Tibial artery (tissue), 4 donors: ENCODE results near the gene PTBP1.
A peak's percentile ranks its signal among the peaks of the same experiment; 100 is the strongest.

Source experiments
- DNase-seq, 2 donors: peaks; one replicate each; pipeline ENCODE4 v3.0.0-alpha.2; 2019
- H3K27ac ChIP-seq, 2 donors: fragments of 200-600 bp; sonication (generic) in 1 of 2; 1 replicate in 1 of 2; 2 replicates in 1 of 2; pipeline ENCODE4 v1.5.1; 2018 to 2019; ENCODE audit warnings: mild to moderate bottlenecking in 1 of 2
- H3K27me3 ChIP-seq, 2 donors: fragments of 200-600 bp; sonication (generic) in 1 of 2; one replicate each; pipeline versions ENCODE4 v1.5.1 to v1.6.0; 2016 to 2019
- H3K36me3 ChIP-seq, 3 donors: fragments of 200-600 bp; sonication (generic) in 2 of 3; one replicate each; pipeline ENCODE4 v1.5.1; 2016 to 2019; ENCODE audit warnings: mild to moderate bottlenecking in 2 of 3
- H3K4me1 ChIP-seq, 4 donors: fragments of 200-600 bp; sonication (generic) in 2 of 4; 1 replicate in 3 of 4; 2 replicates in 1 of 4; pipeline ENCODE4 v1.5.1; 2016 to 2019
- H3K4me3 ChIP-seq, 2 donors: fragments of 200-600 bp; sonication (generic) in 1 of 2; 1 replicate in 1 of 2; 2 replicates in 1 of 2; pipeline ENCODE4 v1.5.1; 2018 to 2019; ENCODE audit warnings: mild to moderate bottlenecking in 2 of 2
- H3K9me3 ChIP-seq, 3 donors: fragments of 200-600 bp; sonication (generic) in 1 of 3; one replicate each; pipeline ENCODE4 v1.5.1; 2016 to 2019
- intact Hi-C: fragments of 100-400 bp; cut with DNase I; formaldehyde crosslinking; loops from one replicate; pipeline ENCODE4 v1.15.0; 2023; ENCODE audit warnings: low total_unique reads
- TF ChIP-seq, protein P1 (sequence below), 2 experiments: fragments of 200-600 bp in 1 of 2; fragments of 450-650 bp in 1 of 2; IDR thresholded peaks; one replicate each; pipeline ENCODE4 v1.5.1; 2017 to 2019; ENCODE audit warnings: antibody characterized with exemption in 2 of 2, mild to moderate bottlenecking in 1 of 2, moderate library complexity in 1 of 2

The PTBP1 gene

DNA sequence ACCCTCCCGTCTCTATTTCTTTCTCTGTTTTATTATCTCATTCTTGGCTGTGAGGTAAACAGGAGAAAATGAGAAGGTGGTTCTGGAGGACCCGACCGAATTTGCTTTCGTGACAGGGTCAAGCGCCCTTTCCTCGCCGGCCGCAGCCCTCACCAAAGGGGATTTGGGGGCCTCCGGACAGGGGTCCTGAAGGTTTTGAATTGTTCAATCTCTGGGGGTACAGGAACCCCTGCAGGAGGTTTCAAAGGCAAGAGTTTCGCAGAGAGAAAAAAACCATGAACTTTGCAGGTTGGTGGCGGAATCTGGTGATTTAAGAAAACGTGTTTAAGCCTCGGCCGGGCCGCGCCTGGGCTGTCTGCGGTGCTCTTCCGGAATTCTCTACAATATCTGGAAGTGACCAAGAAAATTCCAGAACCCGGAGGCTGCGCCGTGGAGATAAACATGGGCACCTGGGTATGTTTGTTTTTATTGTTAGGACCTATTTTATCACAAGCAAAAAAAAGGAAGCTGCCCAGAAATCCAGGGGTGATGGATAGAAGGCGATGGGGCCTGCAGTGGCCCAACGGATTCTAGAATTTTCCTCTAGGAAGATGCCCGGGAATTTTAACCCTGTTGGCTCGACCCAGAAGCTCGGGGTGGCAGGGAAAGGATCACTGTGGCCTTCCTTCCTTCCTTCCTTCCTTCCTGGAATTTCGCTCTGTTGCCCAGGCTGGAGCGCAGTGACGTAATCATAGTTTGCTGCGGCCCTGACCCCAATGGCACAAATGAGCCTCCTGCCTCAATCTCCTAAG lies 14.2 kb upstream of the PTBP1 start:
- H3K4me3 ChIP-seq, result peak overlapping the region; percentile 7 to 31
- H3K9me3 ChIP-seq, result no peaks in the 10 kb centered on the region
- H3K36me3 ChIP-seq, result no peaks in the 10 kb centered on the region
- no peak for DNase-seq
- H3K27ac ChIP-seq, result peak overlapping the region in 1 of 2 donors; percentile 35
- intact Hi-C loops, result no loop called here
- H3K27me3 ChIP-seq, result peaks cover 0 to 2% of the 10 kb centered on the region in 2 donors
- TF ChIP-seq, protein P1, sequence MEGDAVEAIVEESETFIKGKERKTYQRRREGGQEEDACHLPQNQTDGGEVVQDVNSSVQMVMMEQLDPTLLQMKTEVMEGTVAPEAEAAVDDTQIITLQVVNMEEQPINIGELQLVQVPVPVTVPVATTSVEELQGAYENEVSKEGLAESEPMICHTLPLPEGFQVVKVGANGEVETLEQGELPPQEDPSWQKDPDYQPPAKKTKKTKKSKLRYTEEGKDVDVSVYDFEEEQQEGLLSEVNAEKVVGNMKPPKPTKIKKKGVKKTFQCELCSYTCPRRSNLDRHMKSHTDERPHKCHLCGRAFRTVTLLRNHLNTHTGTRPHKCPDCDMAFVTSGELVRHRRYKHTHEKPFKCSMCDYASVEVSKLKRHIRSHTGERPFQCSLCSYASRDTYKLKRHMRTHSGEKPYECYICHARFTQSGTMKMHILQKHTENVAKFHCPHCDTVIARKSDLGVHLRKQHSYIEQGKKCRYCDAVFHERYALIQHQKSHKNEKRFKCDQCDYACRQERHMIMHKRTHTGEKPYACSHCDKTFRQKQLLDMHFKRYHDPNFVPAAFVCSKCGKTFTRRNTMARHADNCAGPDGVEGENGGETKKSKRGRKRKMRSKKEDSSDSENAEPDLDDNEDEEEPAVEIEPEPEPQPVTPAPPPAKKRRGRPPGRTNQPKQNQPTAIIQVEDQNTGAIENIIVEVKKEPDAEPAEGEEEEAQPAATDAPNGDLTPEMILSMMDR (IDR thresholded peaks at IDR 0.05), result no peak
- peaks cover 0 to 20% (median 16%) of the 10 kb centered on the region in 4 donors for H3K4me1 ChIP-seq

DNA sequence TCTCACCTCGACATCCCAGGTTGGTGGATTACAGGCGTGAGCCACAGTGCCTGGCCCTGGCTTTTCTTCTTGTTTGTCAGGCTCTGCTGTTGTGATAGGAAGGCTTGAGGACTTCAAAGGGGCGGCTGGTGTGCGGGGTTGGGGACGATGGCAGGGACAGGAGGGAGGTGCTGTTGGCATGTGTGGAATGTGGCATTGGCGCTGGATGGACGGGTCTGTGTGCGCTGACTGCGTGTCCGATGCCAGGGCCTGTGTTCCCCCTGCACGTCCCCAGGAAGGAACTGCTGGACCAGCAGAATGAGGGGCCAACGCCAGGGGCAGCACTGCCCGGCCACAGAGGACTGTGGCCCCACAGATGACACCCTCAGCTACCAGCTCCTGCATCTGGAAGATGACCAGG lies 12.7 kb upstream of the PTBP1 start:
- Histone ChIP-seq H3K9me3 (no peaks in the 10 kb centered on the region), H3K27ac (no peak overlapping the region), H3K4me1 (peaks cover 0 to 20% (median 13%) of the 10 kb centered on the region in 4 donors), H3K36me3 (no peaks in the 10 kb centered on the region), H3K4me3 (no peak overlapping the region), H3K27me3 (peaks cover 0 to 2% of the 10 kb centered on the region in 2 donors)
- intact Hi-C loops, result no loop called here
- DNase-seq, result no peak
- TF ChIP-seq, protein P1 (IDR thresholded peaks at IDR 0.05), result no peak

DNA sequence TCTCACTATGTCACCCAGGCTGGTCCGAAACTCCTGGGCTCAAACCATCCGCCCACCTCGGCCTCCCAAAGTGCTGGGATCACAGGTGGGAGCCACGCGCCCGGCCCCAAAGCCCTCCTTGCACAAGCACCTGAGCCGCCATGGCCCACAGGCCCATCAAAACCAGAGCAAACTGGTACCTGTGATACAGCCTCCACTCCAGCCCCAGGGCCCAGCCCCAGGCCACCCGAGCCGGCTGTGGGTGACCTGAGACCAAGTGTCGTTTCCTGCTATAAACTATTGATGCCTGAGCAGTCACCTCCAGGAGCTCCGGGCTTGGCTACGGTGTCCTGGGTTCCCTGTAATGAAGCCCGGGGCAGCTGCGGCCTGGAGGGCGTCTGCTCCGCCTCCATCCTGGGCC lies 9.7 kb upstream of the PTBP1 start:
- Histone ChIP-seq H3K27me3 (no peaks in the 10 kb centered on the region), H3K36me3 (no peaks in the 10 kb centered on the region), H3K9me3 (no peaks in the 10 kb centered on the region), H3K4me3 (no peak overlapping the region), H3K27ac (no peak overlapping the region), H3K4me1 (peaks cover 0 to 10% (median 4%) of the 10 kb centered on the region in 4 donors)
- intact Hi-C loops, result no loop called here
- DNase-seq, result no peak
- TF ChIP-seq, protein P1 (IDR thresholded peaks at IDR 0.05), result no peak

DNA sequence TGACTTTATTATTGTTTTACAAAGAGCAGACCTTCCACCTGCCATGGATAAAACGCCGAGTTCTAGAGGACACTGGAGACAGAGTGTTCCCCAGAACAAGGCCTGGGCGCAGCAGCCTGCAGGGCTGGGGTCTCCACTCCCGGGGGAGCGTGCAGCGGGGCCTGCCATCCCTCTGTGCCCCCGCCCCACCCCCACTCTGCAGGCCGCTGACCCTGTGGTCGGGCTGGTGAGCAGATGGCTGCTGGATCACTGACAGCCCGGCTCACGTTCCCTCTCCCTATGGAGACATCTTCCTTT lies 8.6 kb upstream of the PTBP1 start:
- H3K4me3 ChIP-seq, result no peak overlapping the region
- H3K27ac ChIP-seq, result no peak overlapping the region
- no peaks in the 10 kb centered on the region for H3K9me3 ChIP-seq
- no peaks in the 10 kb centered on the region for H3K4me1 ChIP-seq
- TF ChIP-seq, protein P1 (IDR thresholded peaks at IDR 0.05), result no peak
- H3K36me3 ChIP-seq, result no peaks in the 10 kb centered on the region
- no peaks in the 10 kb centered on the region for H3K27me3 ChIP-seq
- no peak for DNase-seq
- intact Hi-C loops, result no loop called here

DNA sequence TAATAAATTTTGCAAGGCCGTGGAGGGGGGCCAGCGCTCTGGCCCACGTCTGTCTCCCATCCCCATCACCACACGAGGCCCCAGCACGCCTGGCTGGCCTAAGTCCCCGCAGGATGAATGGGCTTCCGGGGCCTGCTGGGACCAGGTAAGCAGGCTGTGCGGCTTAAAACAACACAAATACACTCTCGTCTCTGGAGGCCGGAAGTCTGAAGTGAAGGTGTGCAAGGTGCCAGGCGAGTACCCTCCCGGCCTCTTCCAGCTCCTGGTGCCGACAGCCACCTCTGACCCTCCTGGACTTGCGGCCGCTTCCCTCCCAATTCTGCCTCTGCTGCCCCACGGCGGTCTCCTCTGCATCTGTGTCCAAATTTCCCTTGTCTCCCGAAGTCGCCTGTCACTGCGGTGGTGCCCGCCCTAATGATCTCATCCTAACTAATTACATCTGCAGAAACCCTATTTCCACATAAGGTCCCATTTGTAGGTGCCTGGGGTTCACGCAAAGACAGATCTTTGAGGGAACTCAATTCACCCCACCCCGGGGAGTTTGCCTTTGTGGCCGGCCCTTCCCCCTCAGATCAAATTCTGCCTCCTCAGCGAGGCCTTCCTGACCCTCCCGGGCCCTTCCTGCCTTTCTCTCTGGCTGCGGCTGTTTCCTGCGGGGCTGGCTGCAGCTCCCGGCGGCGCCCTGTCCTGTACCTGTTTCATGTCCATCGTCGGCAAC lies 8.1 kb upstream of the PTBP1 start:
- DNase-seq, result no peak
- no peaks in the 10 kb centered on the region for H3K36me3 ChIP-seq
- no peaks in the 10 kb centered on the region for H3K27me3 ChIP-seq
- intact Hi-C loops, result no loop called here
- H3K9me3 ChIP-seq, result no peaks in the 10 kb centered on the region
- H3K27ac ChIP-seq, result no peak overlapping the region
- TF ChIP-seq, protein P1 (IDR thresholded peaks at IDR 0.05), result no peak
- H3K4me3 ChIP-seq, result no peak overlapping the region
- H3K4me1 ChIP-seq, result no peaks in the 10 kb centered on the region
